Smooth muscle cell (in vitro differentiated cells): Measurements from ENCODE around the gene APBA2. TPM values are rescaled to one million over a fixed set of nuclear protein-coding genes. Genes with fewer than 3 reads are reported as not detected.

Experiments used
- DNase-seq: peaks from one replicate; lab custom pipeline; 2025; ENCODE audit not compliant: unreplicated experiment; lab: John Stamatoyannopoulos, UW
- H2AFZ ChIP-seq: fragments of 200-600 bp; sonication (generic); 2 replicates; pipeline ENCODE4 v1.6.0; 2016; ENCODE audit warnings: antibody characterized with exemption, low read depth, mild to moderate bottlenecking
- H3F3A ChIP-seq: fragments of 200-600 bp; sonication (generic); 2 replicates; pipeline ENCODE4 v1.6.0; 2017; ENCODE audit warnings: antibody characterized with exemption, low read depth
- H3K27ac ChIP-seq: fragments of 200-600 bp; sonication (generic); 2 replicates; pipeline ENCODE4 v1.5.1; 2016; ENCODE audit warnings: low read depth, mild to moderate bottlenecking
- H3K27me3 ChIP-seq: fragments of 200-600 bp; sonication (generic); 2 replicates; pipeline ENCODE4 v1.6.1; 2016; ENCODE audit warnings: low read depth, mild to moderate bottlenecking
- H3K36me3 ChIP-seq: fragments of 200-600 bp; sonication (generic); 2 replicates; pipeline ENCODE4 v1.5.1; 2016; ENCODE audit warnings: low read depth
- H3K4me1 ChIP-seq: fragments of 200-600 bp; sonication (generic); 2 replicates; pipeline ENCODE4 v1.5.1; 2016; ENCODE audit warnings: low read depth
- H3K4me2 ChIP-seq: fragments of 200-600 bp; sonication (generic); 2 replicates; pipeline ENCODE4 v1.6.0; 2016; ENCODE audit warnings: mild to moderate bottlenecking
- H3K4me3 ChIP-seq: fragments of 200-600 bp; sonication (generic); 2 replicates; pipeline ENCODE4 v1.5.1; 2016; ENCODE audit warnings: mild to moderate bottlenecking
- H3K79me2 ChIP-seq: fragments of 200-600 bp; sonication (generic); 2 replicates; pipeline ENCODE4 v1.6.0; 2016; ENCODE audit warnings: low read depth, mild to moderate bottlenecking
- H3K9ac ChIP-seq: fragments of 200-600 bp; sonication (generic); 2 replicates; pipeline ENCODE4 v1.6.0; 2016; ENCODE audit warnings: low read depth
- H3K9me3 ChIP-seq: fragments of 200-600 bp; sonication (generic); replicated peaks from 2 replicates; pipeline ENCODE4 v1.5.1; 2016; ENCODE audit warnings: low read depth
- H4K20me1 ChIP-seq: fragments of 200-600 bp; sonication (generic); 2 replicates; pipeline ENCODE4 v1.6.0; 2016; ENCODE audit warnings: low read depth
- WGBS: methylation state at CpG from one replicate; pipeline ENCODE4 v1.1.7; 2016; ENCODE audit warnings: low lambda C conversion rate; 5-methylcytosine and 5-hydroxymethylcytosine counted together
- polyA plus RNA-seq: library from polyadenylated mRNA; unstranded; fragments of >200 nt; fragmentation: Nextera tagmentation; extraction: Ambion mirVana; gene quantifications from 2 replicates; pipeline ENCODE4 v1.2.1, GENCODE V29; 2016
- total RNA-seq: library from RNA; depleted of rRNA; stranded (reverse); fragments of >200 nt; gene quantifications from 2 replicates; pipeline ENCODE4 v1.2.3, GENCODE V29; 2014
- TF ChIP-seq, protein P1 (sequence below): fragments of 200-600 bp; sonication (generic); IDR thresholded peaks from 2 replicates; pipeline ENCODE4 v1.5.1; 2017; ENCODE audit warnings: borderline replicate concordance, mild to moderate bottlenecking, antibody characterized with exemption; ENCODE audit not compliant: insufficient read depth, poor library complexity, severe bottlenecking

Gene APBA2
- total and polyA plus RNA-seq, 2 experiments from 2014 or later: 10.2 to 14.9 TPM

- Histone ChIP-seq H4K20me1 (no peaks in the 10 kb centered on the region), H3K4me1 (peaks cover 15% of the 10 kb centered on the region), H3K27me3 (no peaks in the 10 kb centered on the region), H3K4me3 (no peak overlapping the region), H3K79me2 (no peaks in the 10 kb centered on the region), H3K9ac (no peak overlapping the region), H3K9me3 (no peaks in the 10 kb centered on the region), H3K36me3 (no peaks in the 10 kb centered on the region), H3F3A (peaks cover 8% of the 10 kb centered on the region), H3K4me2 (no peak overlapping the region), H2AFZ (no peak overlapping the region), H3K27ac (no peak overlapping the region)
- no peak for DNase-seq
- TF ChIP-seq, protein P1, sequence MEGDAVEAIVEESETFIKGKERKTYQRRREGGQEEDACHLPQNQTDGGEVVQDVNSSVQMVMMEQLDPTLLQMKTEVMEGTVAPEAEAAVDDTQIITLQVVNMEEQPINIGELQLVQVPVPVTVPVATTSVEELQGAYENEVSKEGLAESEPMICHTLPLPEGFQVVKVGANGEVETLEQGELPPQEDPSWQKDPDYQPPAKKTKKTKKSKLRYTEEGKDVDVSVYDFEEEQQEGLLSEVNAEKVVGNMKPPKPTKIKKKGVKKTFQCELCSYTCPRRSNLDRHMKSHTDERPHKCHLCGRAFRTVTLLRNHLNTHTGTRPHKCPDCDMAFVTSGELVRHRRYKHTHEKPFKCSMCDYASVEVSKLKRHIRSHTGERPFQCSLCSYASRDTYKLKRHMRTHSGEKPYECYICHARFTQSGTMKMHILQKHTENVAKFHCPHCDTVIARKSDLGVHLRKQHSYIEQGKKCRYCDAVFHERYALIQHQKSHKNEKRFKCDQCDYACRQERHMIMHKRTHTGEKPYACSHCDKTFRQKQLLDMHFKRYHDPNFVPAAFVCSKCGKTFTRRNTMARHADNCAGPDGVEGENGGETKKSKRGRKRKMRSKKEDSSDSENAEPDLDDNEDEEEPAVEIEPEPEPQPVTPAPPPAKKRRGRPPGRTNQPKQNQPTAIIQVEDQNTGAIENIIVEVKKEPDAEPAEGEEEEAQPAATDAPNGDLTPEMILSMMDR: no peak
- 91% methylated on average over 18 of the region's 18 CpGs for WGBS
Measured at GRCh38 chr15:29123171-29123570, 237.4 kb downstream of the APBA2 start.

DNA sequence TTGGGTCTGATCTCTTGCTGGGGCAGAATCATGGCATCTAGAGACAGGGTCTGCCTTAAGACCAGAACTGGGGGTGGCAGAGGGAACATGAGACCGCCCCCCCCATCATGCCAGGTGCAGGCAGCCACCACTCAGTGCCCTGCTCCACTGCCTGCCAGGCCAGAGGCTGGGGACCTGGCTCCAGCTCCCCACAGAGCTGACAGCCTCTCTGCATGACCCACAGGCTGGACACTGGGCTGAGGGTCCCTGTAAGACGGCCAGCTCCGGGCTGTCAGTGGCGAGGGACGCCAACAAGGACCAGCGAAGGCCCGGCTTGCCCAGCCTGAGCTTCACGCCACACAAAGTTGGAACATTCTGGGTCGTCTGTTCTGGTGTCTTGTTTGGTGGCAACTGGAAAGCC is 238.2 kb downstream of the APBA2 start:
- Histone ChIP-seq H3K27me3 (no peaks in the 10 kb centered on the region), H3K4me3 (no peak overlapping the region), H3F3A (peaks cover 8% of the 10 kb centered on the region), H3K9ac (peak overlapping the region; percentile 57), H3K4me1 (peaks cover 15% of the 10 kb centered on the region), H3K79me2 (no peaks in the 10 kb centered on the region), H3K27ac (peak overlapping the region; percentile 87), H2AFZ (no peak overlapping the region), H3K4me2 (peak overlapping the region; percentile 61), H3K36me3 (no peaks in the 10 kb centered on the region), H4K20me1 (no peaks in the 10 kb centered on the region), H3K9me3 (no peaks in the 10 kb centered on the region)
- TF ChIP-seq, protein P1: no peak
- 91% methylated on average over 9 of the region's 9 CpGs for WGBS
- no peak for DNase-seq

GRCh38 chr15:29124581-29125381 is 239.0 kb downstream of the APBA2 start:
- Histone ChIP-seq H3K27ac (peak overlapping the region; percentile 87), H3K4me3 (no peak overlapping the region), H3F3A (peaks cover 8% of the 10 kb centered on the region), H4K20me1 (no peaks in the 10 kb centered on the region), H3K4me2 (peak overlapping the region; percentile 61), H3K79me2 (no peaks in the 10 kb centered on the region), H3K4me1 (peaks cover 15% of the 10 kb centered on the region), H3K9ac (peak overlapping the region; percentile 57), H3K9me3 (no peaks in the 10 kb centered on the region), H2AFZ (no peak overlapping the region), H3K27me3 (no peaks in the 10 kb centered on the region), H3K36me3 (no peaks in the 10 kb centered on the region)
- DNase-seq: no peak
- TF ChIP-seq, protein P1: peak; percentile 33
- WGBS: 51% methylated on average over 22 of the region's 22 CpGs
